Stimulated activated CD4-positive, alpha-beta T cell treated with anti-CD3 and anti-CD28 coated beads, Interleukin-2, amount 100 ng/mL, for 48 hours (primary cell): ENCODE measurements around the gene LGR6.

Experiments
- DNase-seq, 2 donors: peaks; one replicate each; pipeline ENCODE4 v3.0.0-alpha.2; 2020

LGR6 gene

DNA sequence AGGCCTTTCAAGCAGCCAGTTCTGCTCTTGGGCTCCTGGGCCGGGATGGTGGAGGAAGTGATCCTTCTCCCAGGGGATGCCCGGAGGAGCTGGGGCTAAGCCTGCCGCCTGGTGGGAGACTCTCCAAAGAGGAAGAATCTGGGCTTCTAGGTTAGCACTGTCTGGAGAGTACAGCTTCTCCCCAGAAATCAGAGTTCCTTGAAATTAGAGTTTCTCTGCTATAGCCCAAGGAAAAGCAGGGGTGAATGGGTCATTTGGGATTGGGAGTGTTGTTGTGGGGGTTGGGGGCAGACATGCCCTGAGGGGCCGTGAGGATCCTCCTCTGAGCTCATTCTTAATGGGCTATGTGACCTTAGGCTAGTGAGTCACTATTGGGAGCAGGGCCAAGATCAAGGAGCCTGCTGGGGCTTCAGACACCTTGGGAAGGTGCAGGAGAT is 6.5 kb downstream of the LGR6 start:
- DNase-seq, result no peak

- DNase-seq, result no peak
These were observed 7.1 kb downstream of the LGR6 start for GRCh38 chr1:202200669-202201068.

- DNase-seq, result no peak
These were observed 7.7 kb downstream of the LGR6 start for GRCh38 chr1:202201266-202201665.

DNA sequence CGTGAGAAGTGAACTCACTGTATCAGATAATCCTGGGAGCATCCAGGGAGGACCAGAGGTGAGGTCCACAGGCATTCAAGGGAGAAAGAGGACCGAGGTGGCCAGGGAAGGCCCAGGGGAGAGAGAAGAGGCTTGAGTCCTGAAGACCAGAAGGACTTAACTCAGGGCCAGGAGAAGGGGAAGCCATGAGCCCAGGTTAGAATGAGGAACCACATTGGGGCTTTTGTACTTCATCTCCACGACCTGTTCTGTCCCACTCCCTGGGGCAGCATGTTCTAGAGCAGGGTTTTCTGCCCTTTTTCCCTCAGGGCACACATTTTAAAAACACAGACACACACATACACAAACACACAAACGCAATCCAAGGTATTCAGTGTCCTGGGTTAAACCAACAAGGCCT is 8.4 kb downstream of the LGR6 start:
- no peak for DNase-seq

- DNase-seq, result no peak
These were observed 9.0 kb downstream of the LGR6 start for GRCh38 chr1:202202500-202203168.

- no peak for DNase-seq
These were observed 9.8 kb downstream of the LGR6 start for GRCh38 chr1:202203238-202204039.

DNA sequence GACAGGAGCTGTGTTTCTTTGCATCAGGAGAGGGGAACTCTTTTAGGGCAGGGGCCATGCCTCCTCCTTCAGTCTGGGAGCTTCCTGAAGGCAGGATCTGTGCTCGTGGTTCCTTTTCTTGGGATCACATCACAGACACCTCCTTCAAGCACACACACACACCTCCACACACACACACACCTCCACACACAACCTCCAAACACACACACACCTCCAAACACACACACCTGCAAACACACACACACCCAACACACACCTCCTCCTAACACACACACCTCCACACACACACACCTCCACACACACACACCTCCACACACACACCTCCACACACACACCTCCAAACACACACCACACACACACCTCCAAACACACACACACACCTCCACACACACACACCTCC is 10.5 kb downstream of the LGR6 start:
- no peak for DNase-seq

- peak in 1 of 2 donors; percentile 32 for DNase-seq
These were observed 12.1 kb downstream of the LGR6 start for GRCh38 chr1:202205523-202206190.

DNA sequence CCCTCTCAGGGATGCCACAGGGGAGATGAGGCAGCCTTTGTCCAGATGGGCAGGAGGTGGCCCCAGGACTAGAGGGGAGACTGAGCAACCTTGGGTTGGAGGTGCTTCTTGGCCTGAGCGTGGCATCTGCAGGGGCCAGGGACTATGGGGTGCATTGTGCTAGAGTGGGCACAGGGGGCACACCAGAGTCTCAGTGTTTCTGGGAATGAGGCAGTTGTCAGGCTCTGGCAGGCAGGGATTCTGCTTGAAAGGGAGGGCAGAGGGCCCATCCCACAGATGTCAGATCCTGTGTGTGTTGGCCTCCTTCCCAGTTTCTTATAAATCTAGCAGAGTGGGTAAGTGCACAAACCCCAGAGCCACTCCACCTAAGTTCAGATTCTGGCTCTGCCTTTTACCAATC is 13.7 kb downstream of the LGR6 start:
- DNase-seq, result no peak

DNA sequence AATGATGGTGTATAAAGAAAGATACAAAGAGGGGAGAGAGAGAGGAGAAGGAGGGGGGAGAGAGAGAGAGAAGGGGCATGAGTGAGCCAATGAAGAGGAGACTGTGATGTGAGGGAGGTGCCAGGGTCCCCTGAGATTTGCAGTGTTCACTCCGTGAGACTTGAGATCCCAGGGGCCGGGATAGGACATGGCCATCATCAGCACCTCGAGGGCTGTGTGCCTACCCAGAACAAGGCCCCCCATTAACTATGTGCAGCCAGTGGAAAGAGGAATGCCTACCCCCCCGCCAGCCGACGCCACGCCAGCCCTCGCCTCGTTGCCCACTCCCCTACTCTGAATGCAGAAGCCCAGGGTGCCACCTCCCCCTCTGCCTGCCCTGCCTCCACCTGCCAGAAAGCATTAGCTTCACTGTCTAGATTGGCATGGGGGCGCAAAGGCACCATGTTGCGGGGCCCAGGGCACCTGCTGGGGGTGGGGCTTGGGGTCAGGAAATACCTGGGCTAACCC is 14.8 kb downstream of the LGR6 start:
- no peak for DNase-seq

DNA sequence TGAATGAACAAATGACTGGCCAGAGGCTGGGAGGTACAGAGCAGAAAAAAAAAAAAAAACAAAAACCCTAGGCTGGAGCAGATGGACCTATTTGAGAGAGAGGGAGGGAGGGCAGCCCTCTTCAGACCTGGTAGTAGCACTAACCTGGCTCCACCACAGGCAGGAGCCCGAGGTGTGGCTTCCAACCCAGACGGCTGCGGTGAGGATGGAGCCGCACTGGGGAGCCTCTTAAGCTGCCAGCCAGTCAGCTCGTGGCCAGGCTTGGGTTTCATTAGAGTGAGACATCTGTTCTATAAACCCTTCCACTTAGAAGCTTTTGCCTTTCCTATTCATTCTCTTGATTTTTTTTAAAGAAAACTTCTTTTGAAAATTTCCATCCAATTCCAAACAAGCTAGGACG is 16.8 kb downstream of the LGR6 start:
- no peak for DNase-seq

DNA sequence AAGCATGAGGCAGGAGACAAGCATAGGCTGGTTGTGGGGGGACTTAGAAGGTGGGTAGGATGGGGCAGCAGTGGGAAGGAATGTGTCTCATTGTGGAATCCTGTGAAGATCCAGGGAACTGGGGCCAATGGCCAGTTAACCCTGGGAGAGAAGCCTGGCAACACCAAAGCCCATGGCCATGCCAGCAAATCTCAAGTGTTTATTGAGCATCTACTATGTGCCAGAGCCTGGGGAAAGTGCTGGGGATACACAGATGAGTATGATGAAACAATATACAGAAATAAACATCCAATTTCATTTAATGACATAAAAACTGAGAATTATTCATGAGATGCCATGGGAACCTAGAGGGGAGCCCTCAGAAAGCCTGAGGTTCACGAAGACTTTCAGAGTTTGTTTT is 17.4 kb downstream of the LGR6 start:
- no peak for DNase-seq

GRCh38 chr1:202212787-202213186 is 19.2 kb downstream of the LGR6 start:
- no peak for DNase-seq

DNA sequence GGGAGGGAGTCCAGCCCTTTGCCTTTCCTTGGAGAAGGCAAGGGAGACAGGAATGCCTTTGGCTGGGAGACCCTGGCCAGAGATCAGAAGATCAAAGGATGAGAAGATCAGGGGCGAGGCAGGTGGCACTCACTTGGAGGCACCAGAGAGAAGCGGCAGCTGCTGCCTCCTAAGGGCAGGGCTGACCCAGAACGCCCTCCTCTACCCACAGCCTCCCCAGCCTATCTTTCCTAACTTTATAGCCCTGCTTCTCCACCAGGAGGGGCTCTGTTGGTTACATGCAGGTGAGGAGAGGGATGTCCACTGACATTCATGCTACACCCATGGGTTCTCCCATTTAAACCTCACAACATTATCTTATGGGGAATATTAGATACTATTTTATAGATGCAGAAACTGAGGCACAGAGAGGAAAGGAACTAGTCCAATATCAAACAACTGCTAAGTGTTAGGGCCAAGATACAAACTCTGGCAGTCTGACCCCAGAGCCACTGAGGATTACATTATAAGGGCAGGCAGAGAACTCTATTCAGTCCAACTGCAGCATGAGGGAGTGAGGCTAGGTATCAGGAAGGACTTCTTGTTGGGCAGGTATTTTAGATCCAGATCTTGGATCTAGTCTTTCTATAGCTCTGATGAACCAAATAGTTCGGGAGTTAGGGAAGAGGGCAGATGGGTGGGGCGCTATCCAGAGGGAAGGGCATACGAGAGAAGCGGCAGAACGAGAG is 19.9 kb downstream of the LGR6 start:
- DNase-seq, result no peak

DNA sequence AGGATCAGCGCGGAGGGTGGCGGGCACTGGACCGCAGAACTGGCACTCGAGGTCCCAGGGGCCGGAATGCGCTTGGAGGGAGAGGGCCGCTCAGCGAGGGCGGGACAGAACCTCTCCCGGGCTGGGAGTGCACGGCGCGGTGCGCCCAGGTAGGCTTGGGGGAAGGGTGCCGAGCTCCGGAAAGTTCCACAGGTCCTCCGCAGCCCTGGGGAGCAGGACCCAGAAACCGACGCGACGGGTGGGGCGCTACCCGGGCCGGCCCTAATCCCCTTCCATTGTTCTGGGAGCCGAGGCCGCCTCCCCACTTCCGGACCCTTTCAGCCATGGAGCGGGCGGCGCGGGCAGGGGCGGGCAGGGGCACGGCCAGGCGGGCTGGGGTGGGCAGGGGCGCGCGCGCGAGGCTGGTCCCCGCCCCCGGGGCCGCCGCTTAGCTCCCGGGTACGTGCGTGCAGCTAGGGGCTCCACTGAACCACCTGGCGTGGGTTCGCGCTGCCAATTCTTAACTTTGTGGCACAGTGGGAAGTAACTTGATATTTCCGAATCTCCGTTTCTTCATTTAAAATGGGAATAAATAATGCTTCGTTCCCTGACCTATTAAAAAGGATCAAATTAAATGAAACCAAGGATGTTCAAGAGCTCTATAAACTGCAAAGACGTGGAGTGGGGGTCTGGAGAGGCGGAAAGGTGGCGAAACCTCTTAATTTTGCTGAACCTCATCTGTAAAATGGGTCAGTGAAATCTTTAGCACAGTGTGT is 20.7 kb downstream of the LGR6 start:
- no peak for DNase-seq

DNA sequence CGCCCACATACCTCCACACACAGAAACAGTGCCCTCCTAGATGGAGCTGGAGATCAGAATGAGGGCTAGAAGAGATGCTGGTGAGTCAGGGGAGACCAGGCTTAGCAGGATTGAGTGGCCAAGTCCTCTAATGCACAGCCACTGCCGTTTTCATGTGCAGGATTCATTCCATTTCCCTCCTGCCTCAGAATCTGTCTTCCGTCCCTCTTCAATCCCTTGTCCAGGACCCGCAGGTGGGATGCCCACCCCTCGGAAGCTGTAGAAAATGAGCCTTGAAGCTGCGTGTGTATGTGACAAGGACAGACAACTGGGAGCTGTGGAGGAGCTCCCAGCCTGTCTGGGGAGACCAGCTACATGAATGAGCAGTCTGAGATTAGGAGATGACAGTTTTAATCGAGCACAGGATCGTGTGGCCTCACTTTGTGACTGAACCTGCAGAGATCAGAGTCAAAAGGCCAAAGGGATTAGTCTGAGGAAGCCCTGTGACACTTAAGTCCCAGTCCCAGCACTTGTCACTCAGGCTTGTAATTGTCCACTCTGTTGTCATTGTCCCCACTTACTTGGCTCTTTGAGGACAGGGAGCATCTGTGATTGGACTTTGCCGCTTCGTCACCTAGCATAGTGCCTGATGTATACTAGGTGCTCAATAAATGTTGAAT is 22.0 kb downstream of the LGR6 start:
- DNase-seq, result no peak

- DNase-seq, result no peak
These were observed 23.1 kb downstream of the LGR6 start for GRCh38 chr1:202216691-202217090.

DNA sequence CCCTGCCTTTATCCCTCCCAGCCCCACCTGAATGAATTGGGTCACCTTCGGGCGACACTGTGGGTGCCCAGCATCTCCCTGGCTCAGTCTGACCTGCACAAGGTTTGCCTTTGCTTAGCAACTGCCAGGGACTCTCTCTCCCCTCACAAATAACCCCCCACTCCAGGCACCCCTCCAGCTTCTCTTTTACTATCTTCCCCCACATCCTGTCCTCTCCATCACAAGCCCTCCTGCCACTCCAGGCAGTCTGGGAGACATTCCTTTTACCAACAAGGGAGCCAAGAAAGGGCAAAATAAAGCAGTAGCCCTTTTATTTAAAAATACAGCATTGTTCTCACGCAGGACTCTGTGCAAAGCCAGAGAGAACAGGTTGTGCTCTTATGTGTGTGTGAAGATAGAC is 23.9 kb downstream of the LGR6 start:
- no peak for DNase-seq

GRCh38 chr1:202217951-202218350 is 24.4 kb downstream of the LGR6 start:
- no peak for DNase-seq

DNA sequence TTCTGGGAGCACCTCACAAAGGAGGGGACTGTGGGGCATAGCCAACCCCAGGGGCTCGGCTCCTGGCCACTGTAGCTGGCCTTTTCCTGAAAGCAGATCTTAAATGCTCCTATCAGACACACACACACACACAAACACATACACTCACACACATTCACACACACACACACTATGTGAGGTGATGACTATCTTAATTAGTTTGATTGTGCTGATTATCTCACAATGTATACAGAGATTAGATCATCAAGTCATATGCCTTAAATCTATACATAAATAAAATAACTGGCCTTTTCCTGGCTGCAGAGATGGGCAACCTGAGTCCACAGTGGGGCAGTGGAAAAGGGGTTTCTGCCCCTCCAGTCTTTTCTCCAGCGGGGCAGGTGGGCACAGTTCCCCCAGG is 27.1 kb downstream of the LGR6 start:
- no peak for DNase-seq
